Skeletal muscle tissue (tissue), 4 donors: ENCODE data around the gene CRISP1. TPM values are rescaled to one million over a fixed set of nuclear protein-coding genes. Genes with fewer than 3 reads are reported as not detected.

Experiments
- H3K27ac ChIP-seq: one replicate; pipeline ENCODE4 v1.7.0; 2013; ENCODE audit warnings: mild to moderate bottlenecking, low read depth, low read length, inconsistent platforms
- H3K27me3 ChIP-seq, 3 donors: one replicate each; pipeline ENCODE4 v1.7.0; 2013; ENCODE audit warnings: low read length in 3 of 3; ENCODE audit not compliant: control insufficient read depth in 3 of 3, insufficient read depth in 3 of 3
- H3K36me3 ChIP-seq, 3 donors: one replicate each; pipeline ENCODE4 v1.7.0; 2013; ENCODE audit warnings: low read length in 3 of 3; ENCODE audit not compliant: control insufficient read depth in 3 of 3, insufficient read depth in 3 of 3
- H3K4me1 ChIP-seq, 3 donors: one replicate each; pipeline ENCODE4 v1.7.0; 2013; ENCODE audit warnings: low read length in 3 of 3, mild to moderate bottlenecking in 3 of 3; ENCODE audit not compliant: control insufficient read depth in 3 of 3, insufficient read depth in 3 of 3
- H3K4me3 ChIP-seq, 3 donors: one replicate each; pipeline ENCODE4 v1.7.0; 2013; ENCODE audit warnings: low read length in 3 of 3
- H3K9ac ChIP-seq, 3 donors: one replicate each; pipeline ENCODE4 v1.7.0; 2013; ENCODE audit warnings: low read length in 3 of 3, mild to moderate bottlenecking in 3 of 3, moderate library complexity in 2 of 3, low read depth in 1 of 3
- H3K9me3 ChIP-seq, 3 donors: one replicate each; pipeline ENCODE4 v1.7.0; 2013; ENCODE audit warnings: low read length in 3 of 3; ENCODE audit not compliant: control insufficient read depth in 3 of 3
- total RNA-seq: library from RNA; depleted of rRNA; stranded (reverse); fragments of >200 nt; gene quantifications from one replicate; pipeline ENCODE4 v1.2.3, GENCODE V29; 2014
- donor health status: Osteomylitis.

The CRISP1 gene
- total RNA-seq, 1 donor from 2014 or later = not detected

DNA sequence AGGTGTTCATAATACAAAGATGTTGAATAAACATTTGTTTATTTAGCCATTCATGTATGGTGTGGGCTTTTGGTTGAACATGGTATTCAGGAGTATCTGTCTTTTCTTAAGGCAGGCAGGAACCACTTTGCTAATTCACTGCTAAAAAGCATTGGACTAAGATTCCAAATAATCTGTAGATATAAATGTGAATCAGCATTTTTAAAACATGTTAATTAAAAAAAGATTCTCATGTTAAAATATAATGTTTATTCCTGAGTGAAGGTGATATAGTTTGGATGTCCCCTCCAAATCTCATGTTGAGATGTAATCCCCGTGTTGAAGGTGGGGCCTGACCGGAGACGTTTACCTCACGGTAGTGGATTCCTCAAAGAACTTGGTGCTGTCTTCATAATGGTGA is 19.3 kb downstream of the CRISP1 start:
- no peaks in the 10 kb centered on the region for H3K36me3 ChIP-seq
- no peaks in the 10 kb centered on the region for H3K9me3 ChIP-seq
- H3K9ac ChIP-seq = no peak overlapping the region
- no peaks in the 10 kb centered on the region for H3K4me1 ChIP-seq
- H3K27ac ChIP-seq = no peak overlapping the region
- H3K4me3 ChIP-seq = no peak overlapping the region
- H3K27me3 ChIP-seq = peaks cover 0 to 2% (median 0%) of the 10 kb centered on the region in 3 donors

DNA sequence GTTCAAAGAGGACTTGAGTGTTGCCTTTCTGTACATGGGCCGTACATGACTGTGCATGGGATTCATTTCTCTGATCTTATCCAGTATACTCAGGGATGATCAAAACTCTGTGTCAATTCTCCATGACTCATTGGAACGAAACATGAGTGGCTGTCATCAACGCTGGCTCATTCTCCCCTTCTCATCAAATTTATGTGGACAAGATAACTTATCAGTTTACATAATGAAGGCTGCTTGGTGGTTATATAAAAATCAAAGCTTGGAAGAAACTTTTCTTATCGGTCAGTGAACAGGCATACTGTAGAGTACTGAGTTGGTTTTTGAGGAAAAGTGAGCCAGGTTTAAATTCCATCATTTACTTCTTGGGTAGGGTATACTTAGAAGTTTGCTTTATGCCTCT is 24.9 kb downstream of the CRISP1 start:
- Histone ChIP-seq H3K9me3 (no peaks in the 10 kb centered on the region), H3K9ac (no peak overlapping the region), H3K27me3 (no peaks in the 10 kb centered on the region), H3K36me3 (no peaks in the 10 kb centered on the region), H3K4me3 (no peak overlapping the region), H3K27ac (no peak overlapping the region), H3K4me1 (no peaks in the 10 kb centered on the region)

DNA sequence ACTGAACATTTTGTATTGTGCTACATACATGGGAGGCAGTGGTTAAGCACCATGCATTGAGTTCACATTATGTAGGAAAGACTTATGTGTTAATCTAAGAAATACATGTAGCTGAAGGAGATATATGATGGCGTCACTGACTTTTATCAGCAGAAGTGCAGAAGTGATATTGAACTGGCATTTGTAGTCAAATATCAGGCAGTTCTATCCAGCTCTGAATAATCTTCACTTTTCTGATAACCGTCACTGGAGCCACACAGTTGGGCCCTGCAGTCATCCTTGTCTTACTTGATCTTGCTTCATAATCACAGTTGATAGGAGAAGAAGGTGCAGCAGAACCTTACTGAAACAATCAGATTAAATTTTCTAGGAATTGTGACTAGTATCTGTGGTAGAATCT is 26.4 kb downstream of the CRISP1 start:
- no peaks in the 10 kb centered on the region for H3K36me3 ChIP-seq
- no peaks in the 10 kb centered on the region for H3K27me3 ChIP-seq
- no peak overlapping the region for H3K27ac ChIP-seq
- H3K4me1 ChIP-seq = no peaks in the 10 kb centered on the region
- H3K4me3 ChIP-seq = no peak overlapping the region
- H3K9ac ChIP-seq = no peak overlapping the region
- no peaks in the 10 kb centered on the region for H3K9me3 ChIP-seq

DNA sequence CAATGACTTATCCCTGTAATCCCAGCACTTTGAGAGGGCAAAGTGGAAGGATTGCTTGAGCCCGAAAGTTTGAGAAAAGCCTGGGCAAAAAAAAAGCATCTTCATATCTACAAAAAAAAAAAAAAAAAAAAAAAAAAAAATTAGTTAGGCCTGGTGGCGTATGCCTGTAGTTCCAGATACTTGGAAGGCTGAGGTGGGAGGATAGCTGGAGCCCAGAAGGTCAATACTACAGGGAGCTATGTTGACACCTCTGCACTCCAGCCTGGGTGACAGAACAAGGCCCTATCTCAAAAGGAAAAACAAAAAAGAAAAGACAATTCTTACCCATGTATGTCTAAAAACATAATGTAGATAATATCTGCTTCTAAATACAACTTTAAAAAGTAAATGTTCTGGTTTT is 27.2 kb downstream of the CRISP1 start:
- Histone ChIP-seq H3K9ac (no peak overlapping the region), H3K4me1 (no peaks in the 10 kb centered on the region), H3K9me3 (no peaks in the 10 kb centered on the region), H3K27ac (no peak overlapping the region), H3K36me3 (no peaks in the 10 kb centered on the region), H3K27me3 (no peaks in the 10 kb centered on the region), H3K4me3 (no peak overlapping the region)

DNA sequence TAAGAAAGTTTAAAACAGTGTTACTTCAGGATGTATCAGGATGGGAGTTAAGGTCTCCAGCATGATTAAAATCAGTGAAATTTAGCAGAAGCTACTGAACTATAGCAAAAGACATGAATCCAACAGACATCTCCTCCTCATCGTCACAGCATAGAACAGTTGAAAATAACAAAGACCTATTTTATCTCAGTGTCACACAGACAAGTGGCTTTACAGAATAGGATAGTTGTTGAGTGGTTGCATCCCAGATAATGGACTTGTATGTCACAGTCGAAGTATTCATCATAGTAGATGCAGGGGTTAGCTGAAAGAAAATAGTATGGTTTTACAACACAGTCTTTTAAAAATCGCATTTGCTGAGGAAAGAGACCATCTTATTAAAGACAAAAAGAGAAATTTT is 31.2 kb downstream of the CRISP1 start:
- H3K4me1 ChIP-seq = no peaks in the 10 kb centered on the region

DNA sequence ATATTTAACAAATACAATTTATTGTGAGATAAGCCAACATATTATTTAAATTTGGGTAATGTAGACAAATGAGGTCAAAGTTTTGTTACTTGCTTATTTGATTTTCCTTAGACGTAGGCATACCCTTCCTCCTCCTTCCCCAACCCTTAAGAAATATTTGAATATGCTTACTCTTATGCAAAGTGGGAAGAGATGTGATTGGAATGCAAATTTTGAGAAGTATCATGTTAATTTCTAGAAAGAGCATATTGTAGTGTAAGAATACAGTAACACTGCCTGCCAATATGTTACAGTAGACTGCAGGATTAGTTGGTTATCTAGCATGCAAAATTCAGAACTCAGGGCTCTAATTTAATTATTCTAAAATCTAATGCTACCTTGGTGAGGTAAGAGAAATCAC is 32.9 kb downstream of the CRISP1 start:
- no peaks in the 10 kb centered on the region for H3K27me3 ChIP-seq
- H3K36me3 ChIP-seq = no peaks in the 10 kb centered on the region
- H3K9me3 ChIP-seq = no peaks in the 10 kb centered on the region
- no peak overlapping the region for H3K27ac ChIP-seq
- H3K4me3 ChIP-seq = no peak overlapping the region
- no peak overlapping the region for H3K9ac ChIP-seq
- no peaks in the 10 kb centered on the region for H3K4me1 ChIP-seq

More for the DNA sequence above, 31.2 kb downstream of the CRISP1 start:
- Histone ChIP-seq H3K36me3 (no peaks in the 10 kb centered on the region), H3K27me3 (no peaks in the 10 kb centered on the region), H3K4me3 (no peak overlapping the region), H3K9ac (no peak overlapping the region), H3K27ac (no peak overlapping the region), H3K9me3 (no peaks in the 10 kb centered on the region)

DNA sequence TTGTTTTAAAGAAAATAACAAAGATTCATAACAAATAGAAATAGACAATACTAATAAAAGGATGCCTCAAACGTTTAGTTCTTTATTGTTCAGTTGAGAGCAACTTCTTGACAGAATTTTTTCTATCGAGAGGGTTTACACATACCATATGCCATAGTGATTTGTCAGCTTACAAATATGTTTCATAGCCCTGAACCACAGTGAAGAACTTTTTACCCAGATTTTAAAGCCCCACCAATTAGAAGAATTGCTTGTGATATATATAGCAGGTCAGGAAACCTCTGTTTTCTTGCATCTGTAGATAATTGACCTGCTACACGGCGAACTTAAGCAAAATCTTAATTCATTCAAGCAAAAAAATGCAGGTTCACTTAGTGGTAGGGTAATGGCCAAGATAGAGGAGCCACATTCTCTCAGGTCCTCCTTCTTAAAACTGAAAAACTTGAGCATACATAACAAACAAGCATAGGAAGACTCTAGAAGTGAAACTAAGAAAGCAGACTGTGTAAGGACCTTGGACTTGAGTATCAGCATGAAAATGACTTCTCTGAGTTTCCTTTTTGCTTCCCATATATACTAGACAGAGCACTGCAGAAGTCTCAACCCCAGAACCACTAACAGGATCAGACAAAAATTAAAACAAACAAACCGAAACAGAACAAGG is 39.5 kb downstream of the CRISP1 start:
- no peak overlapping the region for H3K27ac ChIP-seq
- no peaks in the 10 kb centered on the region for H3K9me3 ChIP-seq
- H3K9ac ChIP-seq = no peak overlapping the region
- no peaks in the 10 kb centered on the region for H3K27me3 ChIP-seq
- H3K36me3 ChIP-seq = no peaks in the 10 kb centered on the region
- no peaks in the 10 kb centered on the region for H3K4me1 ChIP-seq
- no peak overlapping the region for H3K4me3 ChIP-seq

DNA sequence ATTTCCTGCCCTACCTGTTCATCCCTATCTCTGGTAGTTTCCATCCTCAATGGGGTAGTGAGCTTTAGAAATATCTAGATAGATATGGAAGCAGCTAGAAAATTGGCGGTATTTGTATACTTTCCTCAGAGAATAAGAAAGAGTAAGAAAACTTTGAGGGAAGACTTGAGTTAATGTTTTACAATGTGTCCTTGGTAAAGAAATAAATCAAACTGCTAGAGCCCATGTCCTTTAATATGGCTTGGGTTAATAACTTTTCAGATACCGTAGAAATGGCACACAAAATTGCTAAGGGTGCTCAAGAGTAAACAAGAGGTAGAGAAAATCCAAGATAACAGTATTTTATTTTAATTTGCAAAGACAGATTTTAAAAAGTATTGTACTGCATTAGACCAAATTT is 51.2 kb downstream of the CRISP1 start:
- H3K4me3 ChIP-seq = no peak overlapping the region

DNA sequence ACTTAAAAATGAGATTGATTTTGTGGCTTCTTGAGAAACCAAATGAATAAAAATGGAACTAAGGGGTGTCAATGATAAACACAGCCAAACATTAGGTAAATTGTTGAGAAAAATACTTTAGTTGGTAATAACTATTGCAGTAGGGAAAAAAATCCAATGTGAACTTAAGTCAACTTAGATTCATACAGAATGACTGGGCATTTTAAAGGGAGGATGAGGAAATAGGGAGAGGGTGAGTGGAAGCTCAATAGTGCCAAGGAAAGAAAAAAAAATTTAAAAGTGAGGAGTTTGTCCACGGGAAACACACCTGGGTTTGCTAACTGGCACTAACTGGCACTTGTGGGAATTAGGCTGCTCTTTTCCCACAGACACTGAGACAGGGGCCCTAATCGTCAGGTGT is 53.1 kb downstream of the CRISP1 start:
- no peak overlapping the region for H3K27ac ChIP-seq
- H3K4me3 ChIP-seq = no peak overlapping the region

More for the DNA sequence above, 51.2 kb downstream of the CRISP1 start:
- Histone ChIP-seq H3K4me1 (no peaks in the 10 kb centered on the region), H3K27me3 (no peaks in the 10 kb centered on the region), H3K36me3 (no peaks in the 10 kb centered on the region), H3K27ac (no peak overlapping the region), H3K9me3 (no peaks in the 10 kb centered on the region), H3K9ac (no peak overlapping the region)

DNA sequence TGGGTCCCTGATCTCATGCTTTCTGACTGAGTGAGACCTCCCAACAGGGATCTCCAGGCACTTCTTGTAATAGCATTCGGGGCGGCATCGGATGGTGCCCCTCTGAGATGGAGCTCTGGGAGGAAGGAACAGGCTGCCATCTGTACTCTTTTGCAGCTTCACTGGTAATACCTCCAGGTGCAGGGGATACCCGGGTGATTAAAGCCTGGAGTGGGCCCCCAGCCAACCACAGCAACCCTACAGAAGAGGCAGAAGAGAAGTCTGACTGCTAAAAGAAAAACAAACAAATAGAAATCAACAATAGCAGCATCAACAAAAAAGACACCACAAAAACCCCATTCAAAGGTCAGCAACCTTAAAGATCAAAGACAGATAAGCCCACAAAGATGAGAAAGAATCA is 60.2 kb downstream of the CRISP1 start:
- H3K36me3 ChIP-seq = no peaks in the 10 kb centered on the region
- H3K9me3 ChIP-seq = peaks cover 0 to 2% (median 0%) of the 10 kb centered on the region in 3 donors
- H3K27me3 ChIP-seq = no peaks in the 10 kb centered on the region
- H3K27ac ChIP-seq = no peak overlapping the region
- H3K4me1 ChIP-seq = no peaks in the 10 kb centered on the region
- no peak overlapping the region for H3K4me3 ChIP-seq
- no peak overlapping the region for H3K9ac ChIP-seq

More for the DNA sequence above, 53.1 kb downstream of the CRISP1 start:
- H3K9me3 ChIP-seq = peaks cover 0 to 2% (median 0%) of the 10 kb centered on the region in 3 donors
- H3K27me3 ChIP-seq = no peaks in the 10 kb centered on the region
- H3K36me3 ChIP-seq = no peaks in the 10 kb centered on the region
- H3K9ac ChIP-seq = no peak overlapping the region
- H3K4me1 ChIP-seq = no peaks in the 10 kb centered on the region
